Fibroblast of villous mesenchyme (primary cell): ENCODE measurements around the gene PRELID2. TPM values are rescaled to one million over a fixed set of nuclear protein-coding genes. Genes with fewer than 3 reads are reported as not detected.
A peak's percentile ranks its signal among the peaks of the same experiment; 100 is the strongest.

ENCODE experiments used
- DNase-seq: peaks from one replicate; pipeline ENCODE4 v3.0.0-alpha.2; 2010; ENCODE audit warnings: low read depth
- H3K4me3 ChIP-seq: 2 replicates; pipeline ENCODE4 v1.5.1; 2011; ENCODE audit warnings: low read depth, mild to moderate bottlenecking, low read length
- CTCF ChIP-seq: IDR thresholded peaks from 2 replicates; pipeline ENCODE4 v1.5.1; 2012; ENCODE audit warnings: low read depth, mild to moderate bottlenecking, low read length; ENCODE audit not compliant: insufficient read depth
- total RNA-seq: library from RNA; depleted of rRNA; stranded (reverse); fragments of >200 nt; gene quantifications from 2 replicates; pipeline ENCODE4 v1.2.3, GENCODE V29; 2012

Gene PRELID2
- total RNA-seq, 1 donor: 35.0 TPM

GRCh38 chr5:145854651-145855258 is 19.6 kb upstream of the PRELID2 start:
- H3K4me3 ChIP-seq: no peak overlapping the region
- peak; percentile 65 for DNase-seq
- no peak for TF ChIP-seq CTCF

DNA sequence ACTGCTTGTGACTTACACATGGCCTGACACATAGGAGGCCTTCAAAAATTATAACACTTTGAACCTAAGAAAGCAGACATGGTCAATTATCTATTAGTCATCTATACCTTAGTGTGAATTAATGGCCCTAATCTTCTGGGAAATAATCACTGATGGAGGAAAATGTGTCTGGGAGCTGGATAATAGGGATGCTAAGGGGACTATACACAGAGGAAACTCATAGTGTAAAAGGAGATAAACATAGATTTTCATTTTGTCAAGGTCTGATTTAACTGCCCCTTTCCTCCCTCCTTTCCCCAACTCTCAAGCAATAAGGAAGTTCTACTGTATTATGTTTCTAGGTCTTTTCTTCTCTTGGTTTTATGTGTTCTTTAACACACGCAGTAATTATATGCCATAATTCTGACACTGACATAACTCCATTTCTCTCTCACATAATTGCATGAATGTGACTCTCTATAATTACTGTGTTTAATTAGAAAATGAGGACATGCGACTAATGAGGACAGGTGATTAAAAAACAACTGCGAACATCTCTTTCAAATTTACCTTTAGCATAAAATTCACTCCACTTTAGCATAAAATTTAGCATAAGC is 18.7 kb upstream of the PRELID2 start:
- no peak for TF ChIP-seq CTCF
- DNase-seq: no peak
- no peak overlapping the region for H3K4me3 ChIP-seq

GRCh38 chr5:145852990-145853389 is 17.8 kb upstream of the PRELID2 start:
- H3K4me3 ChIP-seq: no peak overlapping the region
- no peak for TF ChIP-seq CTCF
- DNase-seq: no peak

DNA sequence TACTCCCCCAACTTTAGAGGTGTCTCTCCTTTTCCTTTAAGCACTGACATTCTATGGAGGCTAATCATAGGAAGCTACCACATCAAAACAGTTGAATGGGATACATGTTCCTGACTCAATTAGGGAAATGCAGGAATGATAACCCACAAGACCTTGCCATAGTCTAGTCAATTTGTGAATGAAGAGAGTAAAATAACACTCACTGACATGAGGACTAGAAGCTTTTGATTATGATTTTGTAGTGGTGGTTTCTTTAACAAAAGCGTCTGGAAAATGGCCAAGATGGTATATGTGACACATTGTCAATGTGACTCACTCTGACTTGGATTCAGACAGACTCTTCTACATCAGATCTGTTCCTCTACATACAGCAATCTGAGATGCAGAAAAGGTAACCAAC is 13.7 kb upstream of the PRELID2 start:
- H3K4me3 ChIP-seq: no peak overlapping the region
- no peak for DNase-seq

DNA sequence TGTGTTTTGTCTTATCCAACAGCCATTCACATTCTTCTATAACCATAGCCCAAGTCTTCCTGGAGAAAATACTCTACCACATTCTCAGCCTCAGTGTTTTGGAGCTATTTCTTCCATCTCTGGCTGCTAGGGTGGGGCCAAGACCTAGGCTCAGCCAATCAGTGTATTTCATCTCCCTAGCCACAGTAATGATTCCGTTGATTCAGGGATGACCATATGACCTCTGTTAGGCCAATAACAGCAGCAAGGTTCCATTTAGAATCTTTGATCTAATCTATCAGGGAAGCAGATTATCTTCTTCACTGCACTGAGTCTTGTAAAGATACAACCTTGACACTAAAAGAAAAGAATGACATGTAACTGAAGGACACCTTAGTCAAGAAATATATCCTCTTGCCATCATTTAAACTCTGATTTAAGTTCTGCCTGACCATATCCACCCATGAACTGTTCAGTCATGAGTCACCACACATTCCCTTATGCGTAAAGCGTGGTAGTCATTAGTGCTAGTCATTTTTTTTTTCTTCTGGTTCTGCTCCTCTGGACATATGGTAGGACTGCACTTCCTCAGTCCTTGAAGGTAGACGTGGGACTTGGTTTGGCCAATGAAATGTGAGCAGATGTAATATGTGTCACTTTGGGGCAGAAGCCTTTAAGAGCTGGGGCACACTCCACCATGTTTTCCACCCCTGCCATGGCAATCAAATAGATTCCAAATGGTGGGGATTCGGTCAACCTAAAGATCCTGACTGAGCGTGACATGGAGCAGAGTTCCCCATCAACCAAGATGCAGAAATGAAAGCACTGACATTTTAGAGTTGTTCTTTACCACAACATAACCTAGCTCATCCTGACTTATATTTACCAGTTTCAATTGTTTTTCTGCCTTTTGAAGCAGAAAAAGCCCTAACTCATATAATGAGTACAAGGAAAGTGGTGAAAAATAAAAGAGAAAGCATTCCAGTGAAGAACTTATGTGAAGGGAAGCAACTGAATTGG is 12.7 kb upstream of the PRELID2 start:
- no peak overlapping the region for H3K4me3 ChIP-seq
- DNase-seq: peak; percentile 42
- no peak for TF ChIP-seq CTCF

More for the DNA sequence above, 13.7 kb upstream of the PRELID2 start:
- TF ChIP-seq CTCF: no peak

- H3K4me3 ChIP-seq: no peak overlapping the region
- no peak for DNase-seq
- no peak for TF ChIP-seq CTCF
Observed at GRCh38 chr5:145846081-145846480, 10.9 kb upstream of the PRELID2 start.
